ENCODE results near the gene SLC7A4.

SLC7A4 gene

DNA sequence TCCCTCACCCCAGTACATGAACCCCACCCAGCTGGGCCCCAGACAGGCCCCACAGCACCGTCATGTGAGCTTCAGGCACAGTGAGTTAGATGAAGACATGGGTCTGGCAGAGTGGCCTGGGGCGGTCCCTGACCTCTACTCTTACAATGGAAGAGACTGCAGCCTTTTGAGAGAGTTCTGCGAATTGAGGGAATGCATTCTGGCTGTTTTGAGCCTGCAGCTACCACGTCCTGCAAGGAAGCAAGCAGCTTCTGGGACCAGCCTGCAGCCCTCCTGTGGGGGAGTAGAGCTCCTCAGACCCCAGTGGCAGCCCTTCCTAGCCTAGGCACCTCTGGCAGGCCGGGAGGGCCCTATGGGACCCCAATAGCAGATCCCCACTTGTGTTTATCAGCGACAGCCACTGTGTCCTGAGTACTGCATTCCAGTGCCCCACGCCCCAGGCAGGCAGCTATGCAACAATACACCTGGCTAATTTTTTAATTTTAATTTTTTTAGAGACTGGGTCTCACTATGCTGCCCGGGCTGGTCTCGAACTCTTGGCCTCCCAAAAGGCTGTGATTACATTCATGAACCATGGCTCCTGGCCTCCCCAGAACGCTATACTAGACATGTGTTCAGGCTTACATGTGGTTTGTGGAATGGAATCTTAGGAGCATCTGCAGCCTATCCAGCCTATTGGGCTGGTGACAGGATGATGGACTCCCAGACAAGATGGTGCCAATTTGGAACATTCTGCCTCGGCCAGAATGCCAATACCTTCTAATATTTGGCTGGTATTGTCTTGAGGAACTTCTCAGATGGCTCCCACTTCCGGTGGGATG, 717 bp upstream of the SLC7A4 start:
- Histone ChIP-seq H3K4me3 (replicated peaks; ENCODE audit: low read depth, low read length) (no peak overlapping the region), H3K36me3 (ENCODE audit: control insufficient read depth, insufficient read depth, low read length) (no peaks in the 10 kb centered on the region), H3K27me3 (replicated peaks; ENCODE audit: control insufficient read depth, insufficient read depth, low read length) (no peaks in the 10 kb centered on the region; the same call in 1 of the 2 replicates)
- no peak for DNase-seq (ENCODE audit: extremely low read depth, insufficient read length)
- TF ChIP-seq, protein P1, sequence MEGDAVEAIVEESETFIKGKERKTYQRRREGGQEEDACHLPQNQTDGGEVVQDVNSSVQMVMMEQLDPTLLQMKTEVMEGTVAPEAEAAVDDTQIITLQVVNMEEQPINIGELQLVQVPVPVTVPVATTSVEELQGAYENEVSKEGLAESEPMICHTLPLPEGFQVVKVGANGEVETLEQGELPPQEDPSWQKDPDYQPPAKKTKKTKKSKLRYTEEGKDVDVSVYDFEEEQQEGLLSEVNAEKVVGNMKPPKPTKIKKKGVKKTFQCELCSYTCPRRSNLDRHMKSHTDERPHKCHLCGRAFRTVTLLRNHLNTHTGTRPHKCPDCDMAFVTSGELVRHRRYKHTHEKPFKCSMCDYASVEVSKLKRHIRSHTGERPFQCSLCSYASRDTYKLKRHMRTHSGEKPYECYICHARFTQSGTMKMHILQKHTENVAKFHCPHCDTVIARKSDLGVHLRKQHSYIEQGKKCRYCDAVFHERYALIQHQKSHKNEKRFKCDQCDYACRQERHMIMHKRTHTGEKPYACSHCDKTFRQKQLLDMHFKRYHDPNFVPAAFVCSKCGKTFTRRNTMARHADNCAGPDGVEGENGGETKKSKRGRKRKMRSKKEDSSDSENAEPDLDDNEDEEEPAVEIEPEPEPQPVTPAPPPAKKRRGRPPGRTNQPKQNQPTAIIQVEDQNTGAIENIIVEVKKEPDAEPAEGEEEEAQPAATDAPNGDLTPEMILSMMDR (IDR thresholded peaks at IDR 0.05; ENCODE audit: insufficient read depth, low read length, poor library complexity, severe bottlenecking) = no peak

DNA sequence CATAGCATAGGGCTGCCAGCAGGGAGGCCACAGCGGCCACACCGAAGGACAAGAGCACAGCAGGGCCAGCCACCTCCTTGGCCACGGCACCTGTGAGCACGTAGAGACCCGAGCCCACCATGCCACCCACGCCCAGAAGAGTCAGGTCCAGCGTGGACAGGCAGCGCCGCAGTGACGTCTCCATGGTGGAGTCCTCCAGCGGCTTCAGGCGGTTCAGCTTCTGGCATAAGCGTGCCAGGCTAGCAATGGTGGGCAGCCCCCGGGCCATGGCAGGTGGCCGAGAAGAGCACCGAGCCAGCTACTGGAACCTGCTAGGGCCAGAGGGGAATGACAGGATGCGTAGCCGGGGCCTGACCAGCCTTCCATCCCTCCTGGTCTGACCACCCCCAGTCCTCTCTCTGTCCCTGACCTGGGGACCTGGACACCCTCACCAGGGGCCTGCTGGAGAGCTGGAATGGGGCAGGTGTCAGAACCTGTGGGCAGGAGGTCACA, 770 bp downstream of the SLC7A4 start:
- no peak for DNase-seq (ENCODE audit: extremely low read depth, insufficient read length)
- no peaks in the 10 kb centered on the region; the same call in 1 of the 2 replicates for H3K27me3 ChIP-seq (replicated peaks; ENCODE audit: control insufficient read depth, insufficient read depth, low read length)
- H3K36me3 ChIP-seq (ENCODE audit: control insufficient read depth, insufficient read depth, low read length) = no peaks in the 10 kb centered on the region
- no peak overlapping the region for H3K4me3 ChIP-seq (replicated peaks; ENCODE audit: low read depth, low read length)
- TF ChIP-seq, protein P1 (IDR thresholded peaks at IDR 0.05; ENCODE audit: insufficient read depth, low read length, poor library complexity, severe bottlenecking) = no peak

DNA sequence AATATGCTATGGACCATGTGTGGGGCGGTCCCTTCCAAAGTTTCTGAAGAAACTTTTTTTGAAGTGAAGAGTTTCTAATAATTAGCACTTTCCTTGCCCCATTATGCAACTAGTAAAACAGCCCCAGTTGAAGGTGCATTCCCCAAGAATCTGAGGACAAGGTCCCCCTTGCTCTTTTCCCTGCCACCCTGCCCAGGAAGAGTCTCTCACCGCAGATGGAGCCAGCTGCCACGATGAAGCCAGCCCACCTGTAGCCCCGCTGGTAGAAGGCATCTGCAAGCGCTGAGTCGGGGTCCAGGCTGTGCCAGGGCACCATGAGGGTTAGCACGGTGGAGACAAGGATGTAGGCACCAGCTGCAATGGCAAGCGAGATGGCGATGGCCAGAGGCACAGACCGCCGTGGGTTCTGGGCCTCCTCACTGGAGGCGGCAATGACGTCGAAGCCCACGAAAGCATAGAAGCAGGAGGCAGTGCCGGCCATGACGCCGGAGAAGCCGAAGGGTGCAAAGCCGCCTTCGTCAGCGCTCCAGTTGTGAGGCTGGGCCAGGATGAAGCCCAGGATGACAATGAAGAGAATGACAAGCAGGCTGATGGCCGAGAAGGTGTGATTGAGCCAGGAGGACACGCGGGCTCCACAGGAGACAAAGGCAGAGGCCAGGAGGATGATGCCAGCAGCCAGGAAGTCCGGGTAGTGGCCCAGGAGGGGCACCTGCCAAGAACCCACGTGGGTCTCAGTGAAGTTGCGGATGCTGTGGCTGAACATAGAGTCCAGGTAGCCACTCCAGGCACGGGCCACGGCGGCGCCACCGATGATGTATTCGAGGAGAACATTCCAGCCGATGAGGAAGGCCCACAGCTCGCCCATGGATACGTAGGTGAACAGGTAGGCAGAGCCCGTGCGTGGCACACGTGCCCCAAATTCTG, 1.5 kb downstream of the SLC7A4 start:
- Histone ChIP-seq H3K36me3 (ENCODE audit: control insufficient read depth, insufficient read depth, low read length) (no peaks in the 10 kb centered on the region), H3K4me3 (replicated peaks; ENCODE audit: low read depth, low read length) (no peak overlapping the region), H3K27me3 (replicated peaks; ENCODE audit: control insufficient read depth, insufficient read depth, low read length) (no peaks in the 10 kb centered on the region; the same call in 1 of the 2 replicates)
- TF ChIP-seq, protein P1 (IDR thresholded peaks at IDR 0.05; ENCODE audit: insufficient read depth, low read length, poor library complexity, severe bottlenecking) = no peak
- no peak for DNase-seq (ENCODE audit: extremely low read depth, insufficient read length)

DNA sequence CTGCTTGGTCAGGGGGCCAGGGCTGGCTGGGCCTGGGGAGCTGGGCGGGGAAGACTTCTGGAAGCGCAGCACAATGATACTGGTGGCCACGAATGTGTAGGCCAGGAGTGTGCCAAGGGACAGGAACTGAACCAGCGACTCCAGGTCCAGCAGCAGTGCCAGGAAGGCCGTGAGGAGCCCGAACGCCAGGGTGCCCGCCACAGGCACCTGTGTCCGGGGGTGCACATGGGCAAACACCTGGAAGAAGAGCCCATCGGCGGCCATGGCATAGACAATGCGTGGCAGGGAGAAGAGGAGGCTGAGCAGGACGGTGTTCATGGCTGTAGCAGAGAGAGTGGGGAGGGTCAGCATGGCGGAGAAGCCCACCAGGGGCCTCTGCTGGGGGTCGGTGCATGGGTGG, 2.3 kb downstream of the SLC7A4 start:
- no peak overlapping the region for H3K4me3 ChIP-seq (replicated peaks; ENCODE audit: low read depth, low read length)
- no peaks in the 10 kb centered on the region for H3K36me3 ChIP-seq (ENCODE audit: control insufficient read depth, insufficient read depth, low read length)
- H3K27me3 ChIP-seq (replicated peaks; ENCODE audit: control insufficient read depth, insufficient read depth, low read length) = no peaks in the 10 kb centered on the region; the same call in 1 of the 2 replicates
- TF ChIP-seq, protein P1 (IDR thresholded peaks at IDR 0.05; ENCODE audit: insufficient read depth, low read length, poor library complexity, severe bottlenecking) = no peak
- DNase-seq (ENCODE audit: extremely low read depth, insufficient read length) = no peak

DNA sequence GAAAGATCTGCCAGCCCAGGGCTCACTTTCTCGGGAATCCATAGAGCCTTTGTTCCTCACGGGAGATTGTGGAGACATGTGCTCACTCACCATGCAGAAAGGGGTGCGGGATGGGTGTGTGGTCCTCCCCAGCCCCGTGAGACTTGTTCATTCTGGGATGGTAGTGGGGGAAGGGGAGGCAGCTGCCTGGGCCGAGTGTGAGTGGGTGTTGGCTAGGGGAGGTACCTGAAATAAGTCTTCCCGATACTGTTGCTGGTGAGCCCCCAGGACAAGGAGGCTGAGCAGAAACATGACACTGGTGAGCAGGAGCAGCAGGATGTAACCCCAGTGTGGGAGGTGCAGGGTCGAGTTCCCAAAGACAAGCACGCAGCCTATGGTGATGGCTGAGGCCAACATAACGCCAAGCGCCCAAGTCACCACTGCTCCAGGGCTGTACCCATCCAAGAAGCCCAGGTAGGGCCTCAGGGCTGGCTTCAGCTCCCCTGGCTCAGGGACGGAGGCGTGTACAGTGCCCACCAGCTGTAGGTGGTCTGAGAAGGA, 2.8 kb downstream of the SLC7A4 start:
- DNase-seq (ENCODE audit: extremely low read depth, insufficient read length) = no peak
- H3K4me3 ChIP-seq (replicated peaks; ENCODE audit: low read depth, low read length) = no peak overlapping the region
- H3K36me3 ChIP-seq (ENCODE audit: control insufficient read depth, insufficient read depth, low read length) = no peaks in the 10 kb centered on the region
- no peaks in the 10 kb centered on the region; the same call in 1 of the 2 replicates for H3K27me3 ChIP-seq (replicated peaks; ENCODE audit: control insufficient read depth, insufficient read depth, low read length)
- TF ChIP-seq, protein P1 (IDR thresholded peaks at IDR 0.05; ENCODE audit: insufficient read depth, low read length, poor library complexity, severe bottlenecking) = no peak

All from GM06990 (cell line).